Putamen (tissue), 1 donor: ENCODE measurements around the gene DCC.
"Not testable (repeated sequence)": the region's sequence is repeated elsewhere in the genome, so short reads cannot be mapped to it uniquely, and the experiment has no call there.

Source experiments
- DNase-seq: peaks from one replicate; pipeline ENCODE4 v3.0.0-alpha.2; 2016; ENCODE audit warnings: low spot score

The DCC gene

GRCh38 chr18:52352920-52353319, 12.9 kb downstream of the DCC start:
- DNase-seq = no peak

GRCh38 chr18:52353589-52353988, 13.6 kb downstream of the DCC start:
- no peak for DNase-seq

- DNase-seq = no peak
Observed at GRCh38 chr18:52363861-52364260, 23.9 kb downstream of the DCC start.

GRCh38 chr18:52366851-52367250, 26.9 kb downstream of the DCC start:
- DNase-seq = not testable (repeated sequence)

GRCh38 chr18:52367953-52368742, 28.2 kb downstream of the DCC start:
- no peak for DNase-seq

- no peak for DNase-seq
Observed at GRCh38 chr18:52370841-52371240, 30.8 kb downstream of the DCC start.

GRCh38 chr18:52376104-52376503, 36.1 kb downstream of the DCC start:
- DNase-seq = no peak

- no peak for DNase-seq
Observed at GRCh38 chr18:52377094-52377493, 37.1 kb downstream of the DCC start.

GRCh38 chr18:52386306-52386705, 46.3 kb downstream of the DCC start:
- no peak for DNase-seq

GRCh38 chr18:52387175-52387574, 47.2 kb downstream of the DCC start:
- DNase-seq = no peak

- peak; percentile 71 for DNase-seq
Observed at GRCh38 chr18:52391810-52392559, 52.0 kb downstream of the DCC start.

GRCh38 chr18:52394602-52395001, 54.6 kb downstream of the DCC start:
- DNase-seq = no peak

- peak; percentile 42 for DNase-seq
Observed at GRCh38 chr18:52395146-52395852, 55.3 kb downstream of the DCC start.

- DNase-seq = no peak
Observed at GRCh38 chr18:52401236-52401635, 61.2 kb downstream of the DCC start.

GRCh38 chr18:52402814-52403213, 62.8 kb downstream of the DCC start:
- DNase-seq = no peak

- DNase-seq = no peak
Observed at GRCh38 chr18:52403291-52404021, 63.5 kb downstream of the DCC start.

- DNase-seq = no peak
Observed at GRCh38 chr18:52408800-52409302, 68.9 kb downstream of the DCC start.

GRCh38 chr18:52409727-52410126, 69.7 kb downstream of the DCC start:
- DNase-seq = no peak

GRCh38 chr18:52415131-52415530, 75.1 kb downstream of the DCC start:
- no peak for DNase-seq

GRCh38 chr18:52422985-52423601, 83.1 kb downstream of the DCC start:
- no peak for DNase-seq

- DNase-seq = no peak
Observed at GRCh38 chr18:52426041-52426440, 86.0 kb downstream of the DCC start.
